CMK (cell line): ENCODE results near the gene ZDHHC17.
"Not testable (repeated sequence)": the region's sequence is repeated elsewhere in the genome, so short reads cannot be mapped to it uniquely, and the experiment has no call there.

Experiments used
- DNase-seq: peaks from one replicate; pipeline ENCODE4 v3.0.0-alpha.2; 2010; ENCODE audit warnings: low read depth

The ZDHHC17 gene

GRCh38 chr12:76765598-76765997 is 1.7 kb downstream of the ZDHHC17 start:
- no peak for DNase-seq

DNA sequence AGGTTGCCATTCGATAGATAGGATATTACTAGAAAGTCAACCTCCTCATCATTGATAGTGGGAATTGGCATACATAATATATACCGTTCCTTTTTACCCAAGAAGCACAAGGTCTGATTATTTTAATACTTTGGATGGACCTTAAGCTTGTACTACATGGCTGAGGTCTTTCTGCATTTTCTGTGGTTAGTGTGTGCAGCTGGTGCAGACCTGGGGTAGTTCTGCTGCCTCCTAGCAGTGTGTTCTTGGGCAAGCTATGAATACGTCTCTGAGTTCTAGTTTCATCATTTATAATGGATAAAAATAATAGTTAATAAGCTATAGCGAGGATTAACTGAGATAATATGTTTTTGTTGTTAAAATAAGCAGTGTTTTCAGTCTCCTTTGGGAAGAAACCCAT is 2.2 kb downstream of the ZDHHC17 start:
- DNase-seq: no peak

DNA sequence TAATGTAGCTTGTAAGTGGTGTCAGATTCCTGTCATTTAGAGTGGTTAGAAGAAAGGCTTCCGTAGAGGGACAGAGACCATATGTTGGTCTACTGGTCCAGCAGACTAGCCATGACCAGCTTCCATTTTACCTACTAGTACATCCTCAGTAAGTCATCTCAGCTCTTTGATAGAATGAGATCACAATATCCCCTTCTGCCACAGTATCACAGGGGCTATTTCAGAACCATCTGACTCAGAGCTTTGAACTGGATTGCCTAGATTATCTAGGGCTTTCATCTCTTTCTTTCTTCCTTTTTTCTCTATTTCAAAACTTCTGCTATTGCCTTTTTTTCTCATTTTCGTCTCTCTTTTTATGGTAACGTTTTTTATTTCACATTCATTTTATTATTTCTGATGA is 4.7 kb downstream of the ZDHHC17 start:
- no peak for DNase-seq

GRCh38 chr12:76777765-76778216 is 13.9 kb downstream of the ZDHHC17 start:
- no peak for DNase-seq

DNA sequence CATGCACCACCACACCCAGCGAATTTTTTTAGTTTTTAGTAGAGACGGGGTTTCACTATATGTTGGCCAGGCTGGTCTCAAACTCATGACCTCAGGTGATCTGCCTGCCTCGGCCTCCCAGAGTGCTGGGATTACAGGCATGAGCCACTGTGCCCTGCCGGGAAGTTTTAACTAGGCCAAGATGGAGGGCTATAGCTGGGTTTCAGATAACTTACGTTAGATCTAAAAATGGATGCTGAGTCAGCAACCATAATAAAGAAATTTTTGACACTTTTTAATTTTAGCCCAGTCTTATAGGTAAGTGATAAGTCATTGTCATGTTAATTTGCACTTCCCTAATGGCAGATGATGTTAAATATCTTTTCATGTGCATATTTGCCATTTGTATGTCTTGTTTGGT is 14.4 kb downstream of the ZDHHC17 start:
- DNase-seq: no peak

GRCh38 chr12:76779310-76779709 is 15.4 kb downstream of the ZDHHC17 start:
- not testable (repeated sequence) for DNase-seq

- DNase-seq: no peak
Observed at GRCh38 chr12:76781321-76781720, 17.4 kb downstream of the ZDHHC17 start.

DNA sequence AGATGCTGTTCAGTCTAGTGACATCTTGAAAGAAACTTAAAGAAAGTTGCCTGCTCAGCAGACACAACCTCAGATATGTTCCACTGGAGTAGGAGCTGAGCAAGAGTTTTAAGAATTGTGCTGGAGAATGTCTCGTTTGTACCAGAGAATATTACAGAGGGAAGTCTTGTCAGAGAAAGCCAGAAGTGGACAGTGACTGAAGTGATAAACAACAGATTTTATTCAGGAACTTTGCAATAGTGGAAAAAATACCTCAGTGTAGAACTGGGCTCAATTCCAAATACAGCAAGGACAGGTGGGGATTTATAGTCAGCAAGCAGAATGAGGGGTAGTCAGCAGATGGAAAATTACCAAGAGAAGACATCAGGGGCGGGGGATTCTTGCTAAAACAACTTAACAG is 18.6 kb downstream of the ZDHHC17 start:
- DNase-seq: no peak

- no peak for DNase-seq
Observed at GRCh38 chr12:76784600-76785051, 20.7 kb downstream of the ZDHHC17 start.

DNA sequence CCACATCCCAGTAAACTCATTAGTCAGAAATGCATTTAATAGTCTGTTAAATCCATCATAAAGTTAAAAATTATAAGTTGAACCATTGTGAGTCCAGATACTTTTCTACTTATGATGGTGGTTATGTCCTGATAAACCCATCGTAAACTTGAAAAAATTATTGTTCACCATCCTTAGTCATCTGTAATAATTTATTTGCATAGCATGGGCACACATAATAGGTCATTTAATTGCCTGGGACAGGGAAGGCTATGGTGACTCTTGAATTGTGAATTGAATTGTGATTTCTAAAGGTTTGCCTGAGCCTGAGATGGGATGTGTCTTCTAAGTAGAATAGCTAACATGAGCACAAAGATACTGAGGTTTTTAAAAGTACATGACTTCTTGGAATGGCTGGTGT is 21.5 kb downstream of the ZDHHC17 start:
- DNase-seq: no peak

GRCh38 chr12:76786986-76787385 is 23.1 kb downstream of the ZDHHC17 start:
- DNase-seq: peak; percentile 36

- DNase-seq: no peak
Observed at GRCh38 chr12:76787689-76788088, 23.8 kb downstream of the ZDHHC17 start.

DNA sequence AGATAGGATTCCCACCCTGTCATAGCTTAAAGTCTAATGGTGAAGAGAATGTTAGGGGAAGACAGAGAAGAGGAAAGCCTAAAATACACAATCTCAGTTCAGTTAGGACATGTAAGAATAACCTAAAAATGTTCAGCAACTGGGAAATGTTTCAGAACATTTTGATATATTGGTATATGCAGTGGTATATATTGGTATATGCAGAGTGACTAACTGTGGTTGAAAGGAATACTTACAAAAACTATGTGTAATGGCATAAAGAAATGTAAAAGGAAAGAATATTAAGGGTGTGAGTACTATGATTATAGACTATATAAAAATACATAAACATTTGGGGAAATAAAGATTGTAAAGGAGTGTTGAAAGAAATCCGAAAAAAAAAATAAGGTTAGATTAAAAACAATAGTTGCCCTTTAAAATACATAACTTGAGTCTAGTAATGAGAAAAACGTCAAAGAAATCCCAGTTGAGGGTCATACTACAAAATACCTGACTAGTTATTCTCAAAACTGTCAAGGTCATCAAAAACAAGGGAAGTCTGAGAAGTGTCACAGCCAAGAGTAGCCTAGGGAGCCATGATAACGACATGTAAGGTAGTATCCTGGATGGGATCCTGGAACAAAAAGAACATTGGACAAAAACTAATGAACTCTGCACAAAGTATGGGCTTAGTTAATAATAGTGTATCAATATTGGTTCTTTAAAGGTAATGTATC is 25.6 kb downstream of the ZDHHC17 start:
- no peak for DNase-seq

DNA sequence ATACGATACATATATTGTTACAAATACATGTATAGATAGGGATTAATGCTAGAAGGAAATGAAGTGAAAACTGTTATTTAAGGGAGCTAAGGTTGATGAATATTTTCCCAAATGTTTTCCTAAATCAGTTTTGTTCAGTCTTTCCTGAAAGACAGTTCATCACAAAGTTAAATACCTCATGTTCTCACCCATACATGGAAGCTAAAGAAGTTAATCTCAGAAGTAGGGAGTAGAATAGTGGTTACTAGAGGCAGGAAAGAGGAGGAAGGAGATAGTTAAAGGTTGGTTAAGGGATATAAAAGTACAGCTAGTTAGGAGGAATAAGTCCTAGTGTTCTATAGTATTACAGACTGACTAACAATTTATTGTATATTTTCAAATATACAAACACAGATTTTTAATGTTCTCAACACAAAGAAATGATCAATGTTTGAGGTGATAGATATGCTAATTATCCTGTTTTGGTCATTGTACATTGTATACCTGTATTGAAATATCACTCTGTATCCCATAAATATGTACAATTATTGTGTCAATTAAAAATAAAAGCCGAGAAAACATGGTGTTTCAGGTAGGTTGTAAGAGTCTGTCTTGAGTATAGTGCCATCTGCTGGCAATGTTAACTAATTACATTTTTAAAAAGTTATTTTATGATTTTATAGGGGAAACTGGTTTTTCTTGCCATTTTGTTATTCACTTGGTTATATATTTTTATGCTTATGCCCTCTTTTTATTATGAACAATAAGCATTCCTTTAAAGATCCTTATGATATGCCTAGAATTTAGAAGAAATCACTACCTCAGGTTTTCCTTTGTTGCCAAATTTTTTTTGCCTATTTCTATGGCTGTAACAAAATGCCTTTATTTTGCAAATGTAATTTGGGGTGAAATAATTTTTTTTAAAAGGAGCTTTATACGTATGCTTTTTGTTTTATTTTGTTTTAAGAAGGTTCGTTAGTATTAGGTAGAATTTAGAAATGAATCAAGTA is 26.9 kb downstream of the ZDHHC17 start:
- DNase-seq: no peak

GRCh38 chr12:76792828-76793227 is 28.9 kb downstream of the ZDHHC17 start:
- DNase-seq: no peak

DNA sequence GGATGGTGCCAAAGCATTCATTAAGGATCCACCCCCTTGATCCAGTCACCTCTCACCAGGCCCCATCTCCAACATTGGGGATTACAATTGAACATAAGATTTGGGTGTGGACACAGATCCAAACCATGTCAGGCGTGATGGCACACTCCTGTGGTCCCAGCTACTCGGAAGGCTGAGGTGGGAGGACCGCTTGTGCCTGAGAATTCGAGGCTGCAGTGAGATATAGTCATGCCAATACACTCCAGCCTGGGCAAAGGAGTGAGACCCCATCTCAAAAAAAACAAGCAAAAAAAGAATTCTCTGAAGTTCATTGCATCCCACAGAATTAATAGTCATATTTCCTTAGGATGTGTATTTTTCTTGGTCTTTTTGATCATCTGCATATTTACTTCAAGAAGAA is 34.9 kb downstream of the ZDHHC17 start:
- DNase-seq: no peak

GRCh38 chr12:76799362-76799761 is 35.4 kb downstream of the ZDHHC17 start:
- no peak for DNase-seq

DNA sequence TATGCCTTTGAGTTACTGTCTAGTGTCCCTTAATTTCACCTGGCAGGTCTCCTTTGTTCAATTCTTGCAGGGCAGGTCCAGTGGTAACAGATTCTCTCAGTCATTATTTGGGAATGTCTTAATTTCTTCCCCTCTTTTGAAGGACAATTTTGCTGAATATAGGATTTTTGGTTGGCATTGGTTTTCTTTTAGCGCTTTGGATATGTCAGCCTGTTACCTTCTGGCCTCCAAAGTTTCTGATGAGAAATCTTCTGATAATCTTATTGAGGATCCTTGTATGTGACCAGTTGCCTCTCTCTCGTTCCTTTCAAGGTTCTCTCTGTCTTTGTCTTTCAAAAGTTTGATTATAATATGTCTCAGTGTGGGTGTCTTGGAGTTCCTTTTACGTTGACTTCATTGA is 38.1 kb downstream of the ZDHHC17 start:
- no peak for DNase-seq

- no peak for DNase-seq
Observed at GRCh38 chr12:76804435-76804976, 40.6 kb downstream of the ZDHHC17 start.

DNA sequence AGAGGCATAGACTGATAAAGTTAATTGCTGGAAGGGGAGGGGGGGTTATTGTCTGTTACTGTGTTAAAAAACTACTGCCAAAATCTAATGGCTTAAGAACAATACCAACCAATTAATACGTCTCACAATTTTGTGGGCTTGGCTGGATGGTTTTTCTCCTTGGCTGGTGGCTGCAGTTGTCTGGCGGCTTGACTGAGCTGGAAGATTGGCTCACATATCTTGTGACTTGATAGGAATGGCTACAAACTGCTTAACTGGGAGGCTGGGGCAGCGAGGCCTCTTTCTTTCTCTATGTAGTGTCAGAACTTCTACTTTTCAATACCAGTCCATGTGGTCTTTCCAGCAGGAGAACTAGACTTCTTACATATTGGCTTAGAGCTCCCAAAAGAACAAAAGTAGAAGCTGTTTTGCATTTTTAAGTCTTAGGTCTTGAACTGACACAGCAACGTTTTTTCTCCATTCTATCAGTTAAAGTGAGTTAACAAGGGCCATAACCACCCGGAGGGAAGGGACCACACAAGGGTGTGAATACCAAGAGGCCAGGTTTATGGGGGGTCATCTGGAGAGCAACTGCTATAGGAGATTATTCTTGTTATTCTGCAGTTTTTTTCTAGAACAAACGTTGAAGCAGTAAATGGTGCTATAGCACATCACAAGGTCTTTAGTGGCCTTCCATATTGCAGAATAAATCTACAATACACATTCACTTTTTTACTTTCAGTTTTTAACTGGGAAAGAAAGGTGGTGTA is 46.9 kb downstream of the ZDHHC17 start:
- DNase-seq: no peak

DNA sequence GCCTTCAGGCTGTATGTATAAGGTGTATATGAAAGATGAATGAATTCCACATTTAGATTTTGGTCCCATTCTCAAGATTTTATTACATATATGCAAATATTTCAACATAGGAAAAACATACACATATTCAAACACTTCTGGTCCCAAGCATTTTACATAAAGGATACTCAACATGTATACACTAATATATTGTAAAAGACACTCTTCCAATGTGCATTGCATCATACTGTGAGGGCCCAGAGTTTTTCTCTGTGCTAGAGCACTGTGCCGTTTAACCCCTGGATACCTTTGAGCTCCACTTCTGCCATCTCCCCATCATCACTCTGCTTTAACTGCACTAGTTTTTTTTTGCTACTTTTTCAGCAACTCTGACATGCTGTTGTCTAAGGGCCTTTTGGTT is 48.1 kb downstream of the ZDHHC17 start:
- DNase-seq: no peak

DNA sequence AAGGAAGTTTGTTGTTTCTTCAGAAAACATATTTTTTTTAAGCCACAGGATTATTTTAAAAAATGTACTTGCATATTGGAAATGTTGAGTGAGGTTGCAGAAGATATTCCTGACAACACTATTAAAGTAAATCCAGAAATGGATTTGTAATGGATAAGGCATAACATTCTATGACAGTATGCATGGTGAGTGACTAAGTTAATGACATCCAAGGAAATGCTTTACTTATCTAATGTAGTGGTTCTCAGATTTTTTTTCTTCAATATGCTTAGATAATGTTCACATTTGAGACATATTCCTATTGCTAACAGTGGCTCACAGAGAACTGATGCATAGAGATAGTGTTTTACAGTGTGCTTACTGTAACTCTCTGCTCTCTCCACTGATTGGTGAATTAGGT is 49.4 kb downstream of the ZDHHC17 start:
- no peak for DNase-seq
